Glomerular visceral epithelial cell (primary cell): ENCODE measurements around the gene WNK4.

Experiments
- DNase-seq: peaks from one replicate; pipeline ENCODE4 v3.0.0-alpha.2; 2016; ENCODE audit errors: extremely low spot score

The WNK4 gene

GRCh38 chr17:42841975-42842685 lies 61.7 kb downstream of the WNK4 start:
- DNase-seq: no peak

GRCh38 chr17:42843358-42843934 lies 63.0 kb downstream of the WNK4 start:
- DNase-seq: peak; percentile 56

- no peak for DNase-seq
Observed at GRCh38 chr17:42844271-42844670, 63.9 kb downstream of the WNK4 start, which contains the start of gene AOC2. Gene AOC2, plus strand, starts transcription at chr17:42844580. Its CDS starts 47 bp downstream, at chr17:42844627.

- DNase-seq: no peak
Observed at GRCh38 chr17:42844761-42845555, 64.5 kb downstream of the WNK4 start.

- DNase-seq: no peak
Observed at GRCh38 chr17:42845556-42845917, 65.1 kb downstream of the WNK4 start.

- DNase-seq: peak; percentile 49
Observed at GRCh38 chr17:42845918-42846593, 65.6 kb downstream of the WNK4 start.
